ENCODE results near the gene LRRC8E.

The LRRC8E gene

DNA sequence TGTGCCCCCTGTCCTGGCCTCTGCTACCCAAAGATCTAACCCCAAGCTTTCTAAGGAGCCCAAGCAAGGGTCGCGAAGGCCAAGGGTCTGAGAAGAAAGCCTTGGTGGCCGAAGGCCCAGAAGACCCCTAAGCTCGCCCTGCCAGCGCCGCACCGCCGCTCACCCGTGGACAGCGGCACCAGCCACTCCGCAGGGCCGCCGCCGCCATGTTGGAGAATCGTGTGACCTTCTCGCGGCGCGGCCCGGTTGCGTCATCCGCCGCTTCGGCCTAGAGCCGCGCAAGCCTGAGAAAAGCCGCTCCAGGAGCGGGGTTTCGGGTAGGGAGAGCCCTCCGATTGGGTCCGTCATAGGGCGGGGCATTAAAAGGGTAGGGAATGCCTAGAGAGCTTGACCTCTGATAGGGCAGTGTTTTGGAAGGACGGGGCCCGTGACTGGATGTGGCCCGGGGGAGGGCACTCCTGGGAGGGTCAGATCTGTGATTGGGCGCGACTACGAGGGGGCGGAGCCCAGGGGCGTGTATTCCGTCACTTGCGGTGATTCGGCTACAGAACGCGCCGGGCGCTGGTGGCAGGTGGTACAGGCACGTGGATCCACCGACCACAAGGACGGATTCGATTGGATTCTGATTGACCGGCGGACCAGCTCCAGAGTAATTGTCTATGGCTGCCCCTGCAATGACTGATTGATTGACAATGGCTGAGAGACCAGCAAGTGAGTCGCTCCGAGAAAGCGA lies 55.3 kb downstream of the LRRC8E start, which contains the start of gene TIMM44:
Gene TIMM44 (minus strand): TSS at position 223 of the 733 bp plus-strand sequence. CDS start 15 bp downstream, at position 208.
- no peaks in the 10 kb centered on the region for H3K27me3 Mint-ChIP-seq
- DNase-seq: peak; percentile 97 to 98 (median 97)
- peak within 1 kb of the TSS; percentile 95 to 98 for H3K27ac Mint-ChIP-seq
- H3K4me3 Mint-ChIP-seq: peak within 1 kb of the TSS; percentile 92 to 94
- H3K4me1 Mint-ChIP-seq (ENCODE audit: low read depth in 2 of 2): peaks cover 22 to 24% of the 10 kb centered on the region in 2 donors
- ATAC-seq (replicated peaks): peak; percentile 91
- no peaks in the 10 kb centered on the region for H3K9me3 Mint-ChIP-seq
- peaks cover 39% of the 10 kb centered on the region for H3K36me3 Mint-ChIP-seq (ENCODE audit: insufficient read depth)

DNA sequence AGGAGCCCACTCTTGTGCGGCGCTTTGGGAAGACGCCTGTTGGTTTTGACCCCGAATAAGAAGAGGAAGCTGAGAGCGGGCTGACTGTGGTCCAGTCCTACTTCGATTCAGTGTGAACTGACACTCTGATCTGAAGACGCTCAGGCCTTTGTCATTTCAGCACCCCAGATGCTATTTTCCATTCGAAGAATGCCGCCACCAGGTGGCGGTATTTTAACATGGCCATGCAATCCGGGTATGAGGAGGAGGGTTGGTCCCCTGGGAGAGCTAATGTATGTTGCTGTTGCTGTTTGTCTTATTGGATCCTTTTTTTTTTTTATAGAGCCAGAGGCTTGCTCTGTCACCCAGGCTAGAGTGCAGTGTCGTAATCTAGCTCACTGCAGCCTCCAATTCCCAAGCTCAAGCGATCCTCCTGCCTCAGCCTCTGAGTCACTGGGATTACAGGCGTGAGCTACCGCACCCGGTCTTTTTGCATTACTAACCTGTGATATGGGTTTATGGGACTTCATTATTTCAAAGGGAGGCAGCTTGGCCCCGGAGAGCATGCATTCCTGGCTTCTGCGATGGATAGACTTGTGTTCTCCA lies 56.0 kb downstream of the LRRC8E start:
- Mint-ChIP-seq H3K27ac (peak overlapping the region; percentile 95 to 98), H3K4me3 (peak overlapping the region; percentile 92 to 94), H3K4me1 (ENCODE audit: low read depth in 2 of 2) (peaks cover 21 to 22% of the 10 kb centered on the region in 2 donors), H3K9me3 (no peaks in the 10 kb centered on the region), H3K36me3 (ENCODE audit: insufficient read depth) (peaks cover 36% of the 10 kb centered on the region), H3K27me3 (no peaks in the 10 kb centered on the region)
- ATAC-seq (replicated peaks) (peak; percentile 41), DNase-seq (peak; percentile 81 to 84 (median 83))

DNA sequence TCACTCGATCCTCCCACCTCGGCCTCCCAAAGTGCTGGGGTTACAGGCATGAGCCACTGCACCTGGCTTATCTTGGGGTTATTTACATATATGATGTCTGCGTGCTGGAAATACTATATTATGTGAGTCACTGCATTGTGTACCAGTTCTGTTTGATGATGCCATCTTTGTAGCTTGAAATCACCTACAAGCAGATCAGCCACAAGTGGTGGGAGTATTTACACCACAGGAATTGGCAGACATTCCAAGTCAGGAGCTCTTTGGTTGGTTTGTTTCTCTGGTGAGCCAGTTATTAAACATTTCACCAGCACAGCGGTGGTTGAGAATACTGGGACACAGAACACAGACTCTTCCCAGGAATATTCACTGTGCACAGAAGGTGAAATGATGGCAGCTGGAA lies 59.6 kb downstream of the LRRC8E start:
- no peak for DNase-seq
- Mint-ChIP-seq H3K9me3 (no peaks in the 10 kb centered on the region), H3K4me1 (ENCODE audit: low read depth in 2 of 2) (peaks cover 12% of the 10 kb centered on the region in 2 donors), H3K27me3 (no peaks in the 10 kb centered on the region), H3K36me3 (ENCODE audit: insufficient read depth) (peaks cover 13% of the 10 kb centered on the region), H3K27ac (no peak overlapping the region), H3K4me3 (no peak overlapping the region)
- ATAC-seq (replicated peaks): no peak

Measured in effector memory CD8-positive, alpha-beta T cell (primary cell).